SW 1271 (cell line): ENCODE results near the gene PARP11.

ENCODE experiments used
- DNase-seq, 2 experiments: peaks; one replicate each; lab custom pipeline; 2025; lab: John Stamatoyannopoulos, UW

Gene PARP11

DNA sequence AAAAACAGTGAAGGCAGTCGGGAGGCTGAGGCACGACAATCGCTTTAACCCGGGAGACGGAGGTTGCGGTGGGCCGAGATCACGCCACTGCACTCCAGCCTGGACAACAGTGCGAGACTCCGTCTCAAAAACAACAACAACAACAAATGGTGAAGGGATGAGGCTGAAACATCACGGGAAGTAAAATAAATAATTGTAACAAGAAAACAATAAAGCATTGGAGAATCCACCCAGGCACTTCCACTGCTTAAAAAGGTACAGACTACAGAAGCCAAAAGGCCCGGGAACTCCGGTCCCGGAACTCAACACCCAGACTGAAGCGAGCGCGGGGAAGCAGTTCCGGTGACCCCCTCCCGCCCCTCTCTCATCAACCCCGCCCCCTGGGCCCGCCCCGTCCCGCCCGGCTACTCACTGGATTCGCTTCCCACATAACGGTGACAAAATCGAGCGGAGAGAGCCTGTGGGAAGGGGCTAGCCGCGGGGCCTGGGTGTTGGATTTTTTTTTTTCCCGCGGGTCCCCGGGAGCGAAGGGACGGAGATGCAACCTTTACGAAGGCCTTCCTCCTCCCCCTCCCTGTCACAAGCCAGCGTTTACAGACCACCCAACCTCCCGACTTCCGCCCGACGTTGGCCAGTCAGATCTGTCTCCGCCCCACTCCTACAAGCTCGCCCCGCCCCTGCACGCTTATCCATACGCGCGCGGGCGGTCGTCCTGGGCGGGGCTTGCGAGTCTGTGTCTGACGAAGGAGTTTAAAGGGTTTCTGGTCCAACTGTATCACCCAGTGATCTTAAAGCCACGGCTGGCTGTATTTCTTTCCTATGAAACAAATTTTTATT, at the start of gene PARP11:
PARP11 (minus strand) TSS at position 600 of the 837 bp plus-strand sequence; CDS start at position 430, 170 bp downstream.
- DNase-seq, result peak; percentile 88 to 96

GRCh38 chr12:3922033-3922432, 48.8 kb upstream of the PARP11 start:
- no peak for DNase-seq

GRCh38 chr12:3921526-3921925, 48.3 kb upstream of the PARP11 start:
- DNase-seq, result no peak

- DNase-seq, result no peak
Observed at GRCh38 chr12:3921151-3921471, 47.9 kb upstream of the PARP11 start.

DNA sequence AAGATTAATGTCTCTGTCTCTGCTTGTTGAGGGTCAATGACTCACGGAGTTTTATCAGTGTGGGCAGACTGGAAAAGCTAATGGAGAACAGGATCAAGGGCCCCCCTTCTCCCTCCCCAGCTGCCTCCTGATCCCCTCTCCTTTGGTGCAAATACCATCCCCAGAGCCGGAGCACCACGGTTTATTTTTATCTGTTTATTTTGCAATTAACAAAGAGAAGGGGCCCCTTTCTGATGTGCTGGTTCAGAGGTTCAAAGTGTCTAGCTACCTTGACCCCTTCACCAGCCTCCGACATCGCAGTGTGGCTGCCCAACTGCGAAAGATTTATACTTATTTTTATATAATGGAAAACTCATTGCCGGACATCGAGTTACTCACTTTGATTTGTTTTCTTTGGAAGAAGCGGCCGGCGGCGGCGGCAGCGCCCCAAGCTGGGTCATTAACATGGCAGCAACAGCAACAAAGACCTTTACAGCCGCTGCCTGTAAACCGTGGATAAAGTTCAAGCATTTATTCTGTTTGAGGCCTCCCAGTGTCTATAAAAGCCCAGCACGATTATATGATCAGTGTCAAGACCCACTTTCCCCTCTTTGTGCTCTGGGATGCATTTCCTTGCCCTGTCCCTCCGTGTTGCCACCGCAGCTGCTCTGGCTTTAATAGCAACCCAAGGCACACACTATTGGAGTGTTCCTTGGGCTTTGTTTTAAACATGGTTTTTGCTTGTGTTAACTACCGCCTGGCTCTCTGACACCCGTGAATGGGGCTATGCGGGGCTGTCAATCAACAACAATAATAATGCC, 47.4 kb upstream of the PARP11 start:
- no peak for DNase-seq

- DNase-seq, result no peak
Observed at GRCh38 chr12:3913278-3913677, 40.1 kb upstream of the PARP11 start.

DNA sequence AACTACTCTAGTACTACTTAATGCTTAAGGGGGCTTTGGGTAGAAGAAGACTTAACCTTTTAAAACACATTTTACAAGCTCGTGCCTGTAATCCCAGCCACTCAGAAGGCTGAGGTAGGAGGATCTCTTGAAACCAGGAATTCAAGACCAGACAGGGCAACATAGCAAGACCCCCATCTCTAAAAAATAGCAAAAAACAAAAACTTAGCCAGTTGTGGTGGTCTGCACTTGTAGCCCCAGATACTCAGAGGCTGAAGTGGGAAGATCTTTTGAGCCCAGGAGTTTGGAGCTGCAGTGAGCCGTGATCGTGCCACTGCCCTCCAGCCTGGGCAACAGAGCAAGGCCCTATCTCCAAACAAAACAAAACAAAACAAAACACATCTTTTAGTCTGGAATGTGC, 39.7 kb upstream of the PARP11 start:
- DNase-seq, result no peak

- no peak for DNase-seq
Observed at GRCh38 chr12:3911409-3911808, 38.2 kb upstream of the PARP11 start.

DNA sequence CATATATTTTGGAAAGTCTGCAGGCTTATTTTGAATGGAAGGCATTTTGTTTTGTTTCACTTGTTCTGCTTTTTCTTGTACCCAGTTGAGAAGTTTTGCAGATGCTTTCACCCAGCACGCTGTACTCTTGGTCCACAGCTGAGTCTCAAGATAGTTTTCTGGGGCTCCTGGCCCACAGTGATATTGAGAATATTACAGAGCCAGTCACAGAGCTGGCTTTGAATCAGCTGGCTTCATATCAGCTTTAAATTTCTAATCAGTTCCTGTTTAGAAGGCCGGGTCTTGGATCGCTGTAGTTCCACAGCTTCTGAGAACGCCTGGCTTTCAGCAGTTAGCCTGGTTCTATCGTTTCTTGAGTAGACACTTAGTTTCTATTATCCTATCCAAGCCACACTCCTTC, 32.5 kb upstream of the PARP11 start:
- no peak for DNase-seq

DNA sequence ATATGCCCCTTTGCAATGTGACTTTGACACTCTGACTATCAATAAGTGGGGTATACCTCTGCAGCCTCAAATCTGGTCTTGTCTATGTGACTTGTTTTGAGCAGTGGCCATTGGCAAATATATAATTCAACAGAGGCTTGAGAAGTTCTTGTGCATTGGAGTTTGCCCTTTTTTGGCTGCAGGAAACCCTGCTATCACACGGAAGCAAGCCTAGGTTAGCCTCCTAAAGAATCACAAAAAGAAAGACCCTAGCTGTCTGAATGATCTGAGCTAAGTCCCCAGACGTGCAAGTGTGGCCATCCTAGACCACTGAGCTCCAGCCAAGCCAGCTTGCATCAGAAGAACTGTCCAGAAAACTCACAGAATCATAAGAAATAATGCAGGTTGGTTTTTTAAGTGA, 31.8 kb upstream of the PARP11 start:
- DNase-seq, result no peak

DNA sequence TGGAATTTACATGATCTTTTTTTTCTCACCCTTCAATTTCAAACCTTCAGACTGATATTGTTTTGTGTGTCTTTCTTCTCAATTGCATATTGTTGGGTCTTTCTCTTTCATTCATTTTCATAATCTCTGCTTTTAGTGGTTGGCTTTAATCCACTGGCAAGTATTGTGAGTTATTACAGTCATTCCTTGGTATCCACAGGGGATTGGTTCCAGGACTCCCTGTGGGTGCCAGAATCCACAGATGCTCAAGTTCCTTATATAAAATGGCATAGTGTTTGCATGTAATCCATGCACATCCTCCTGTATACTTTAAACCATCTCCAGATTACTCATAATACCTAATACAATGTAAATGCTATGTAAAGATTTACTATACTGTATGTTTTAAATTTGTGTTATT, 29.7 kb upstream of the PARP11 start:
- DNase-seq, result no peak

DNA sequence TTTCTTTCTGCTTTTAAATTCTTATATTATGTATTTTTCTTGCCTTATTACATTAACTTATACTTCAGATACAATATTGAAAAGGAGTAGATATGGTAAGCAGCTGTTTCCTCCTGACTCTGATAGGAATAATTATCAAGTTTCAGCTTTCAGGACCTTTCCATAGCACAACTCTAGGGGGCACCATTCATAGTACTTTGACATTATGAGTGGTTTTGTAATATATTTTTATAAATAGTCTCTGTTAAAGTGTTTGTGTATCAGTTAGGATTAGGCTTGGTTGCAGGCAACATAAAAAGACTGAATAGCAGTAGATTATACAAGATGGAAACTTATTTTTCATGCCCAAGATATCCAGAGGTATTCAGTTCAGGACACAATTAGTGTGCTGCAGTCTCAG, 27.9 kb upstream of the PARP11 start:
- no peak for DNase-seq

DNA sequence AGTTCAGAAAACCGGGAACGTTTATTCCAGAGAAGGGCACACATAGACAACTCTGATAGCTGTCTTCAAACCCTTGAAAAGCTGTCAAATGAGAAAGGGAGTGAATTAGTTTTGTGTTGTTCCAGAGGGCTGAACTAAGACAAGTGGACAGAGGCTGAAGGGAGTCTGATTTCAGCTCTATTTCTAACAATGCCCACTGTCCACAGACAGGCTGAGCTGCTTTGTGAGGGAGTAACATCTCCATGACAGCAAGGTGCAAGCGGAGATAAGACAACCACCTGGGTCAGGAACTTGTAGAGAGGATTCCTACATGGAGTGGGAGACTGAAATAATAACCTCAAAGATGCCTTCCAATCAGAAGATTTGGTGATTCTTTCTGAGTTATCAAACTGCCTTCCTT, 25.6 kb upstream of the PARP11 start:
- DNase-seq, result no peak

GRCh38 chr12:3897371-3897971, 24.3 kb upstream of the PARP11 start:
- no peak for DNase-seq

DNA sequence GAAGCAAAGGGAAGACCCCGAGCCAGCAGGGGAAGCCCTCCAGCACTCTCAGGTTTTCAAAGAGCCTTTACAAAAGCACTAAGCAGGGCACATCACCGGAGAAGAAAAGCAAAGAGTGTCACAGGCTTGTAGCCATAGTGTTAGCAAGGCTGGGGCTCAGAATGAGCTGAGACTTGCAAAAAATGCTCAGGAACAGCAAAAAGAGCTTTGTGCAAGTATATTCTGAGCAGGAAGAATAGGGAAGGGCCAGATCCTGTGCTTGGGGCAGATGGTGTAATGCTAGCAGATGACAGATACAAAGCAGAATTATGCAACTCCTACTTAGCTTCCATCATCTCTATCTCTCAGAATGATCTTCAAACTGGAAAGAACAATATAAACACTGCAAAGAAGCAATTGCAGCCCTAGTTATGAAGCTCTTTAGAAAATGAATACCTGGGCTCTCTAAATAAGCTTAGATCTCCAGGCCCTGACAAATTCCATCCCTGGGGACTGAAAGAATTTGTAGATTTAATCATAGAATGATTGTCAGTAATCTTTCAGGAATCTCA, 23.7 kb upstream of the PARP11 start:
- no peak for DNase-seq

DNA sequence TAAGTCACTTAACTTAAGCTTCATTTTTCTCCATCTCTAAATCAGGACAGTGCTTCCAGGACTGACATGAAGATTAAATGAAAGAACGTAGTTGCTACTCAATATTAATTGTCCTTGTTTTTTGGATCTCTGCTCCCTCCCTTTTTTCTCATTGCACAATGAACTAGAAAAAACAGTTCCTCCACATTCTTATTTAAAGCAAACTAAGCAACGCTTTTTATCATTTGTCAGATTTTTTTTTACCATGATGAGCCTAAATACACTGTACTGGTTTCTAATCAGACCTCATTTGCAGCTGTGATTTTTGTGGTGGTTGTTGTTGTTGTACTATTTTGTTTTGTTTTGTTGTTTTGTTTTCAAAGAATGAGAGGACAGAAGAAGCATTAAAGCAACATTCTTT, 23.2 kb upstream of the PARP11 start:
- no peak for DNase-seq

DNA sequence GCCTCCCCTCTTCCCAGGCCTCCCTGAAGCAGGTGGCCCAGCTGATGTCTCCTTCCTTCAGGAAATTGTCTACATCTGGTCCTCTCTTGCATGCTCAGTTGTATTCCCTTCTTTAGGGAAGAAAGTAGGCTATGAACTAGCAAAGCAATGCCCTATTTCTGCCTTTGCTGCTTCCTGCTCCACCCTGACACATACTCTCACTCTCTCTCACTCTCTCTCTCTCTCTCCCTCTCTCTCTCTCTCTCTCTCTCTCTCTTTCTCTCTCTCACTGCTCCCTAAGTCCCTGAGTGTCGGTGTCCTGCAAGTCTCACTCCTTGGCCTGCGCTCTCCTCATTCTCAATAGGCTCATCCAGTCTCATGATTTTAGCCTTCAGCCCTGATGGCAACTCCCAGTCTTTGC, 19.4 kb upstream of the PARP11 start:
- DNase-seq, result no peak

DNA sequence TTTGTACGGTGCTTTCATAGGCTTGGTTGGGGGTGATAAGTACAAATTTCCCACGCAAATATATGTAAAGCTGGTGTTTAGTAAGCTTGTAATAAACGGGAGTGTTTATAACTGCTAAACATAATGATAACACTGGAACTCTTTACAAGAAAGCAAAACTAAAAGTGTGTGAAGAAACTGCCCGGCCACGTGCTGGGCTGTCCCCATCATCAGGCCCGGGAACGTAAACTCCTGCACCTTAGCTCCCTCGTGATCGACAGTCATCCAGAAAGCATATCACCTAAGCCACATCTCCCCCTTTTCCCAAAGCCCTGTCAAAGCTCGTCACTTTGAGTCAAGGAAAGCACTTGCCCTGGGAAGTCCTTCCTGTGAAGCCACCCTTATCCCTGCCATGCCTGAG, 18.0 kb upstream of the PARP11 start:
- DNase-seq, result no peak

GRCh38 chr12:3888659-3889058, 15.5 kb upstream of the PARP11 start:
- DNase-seq, result no peak

GRCh38 chr12:3885277-3886094, 12.3 kb upstream of the PARP11 start:
- DNase-seq, result peak in 1 of 2 experiments; percentile 41

- DNase-seq, result no peak
Observed at GRCh38 chr12:3884671-3885070, 11.5 kb upstream of the PARP11 start.
